Astrocyte (in vitro differentiated cells and primary cell): Measurements from ENCODE around the gene BDNF. TPM values are rescaled to one million over a fixed set of nuclear protein-coding genes. Genes with fewer than 3 reads are reported as not detected.

ENCODE experiments used
- DNase-seq: peaks from one replicate; pipeline ENCODE4 v3.0.0-alpha.2; 2010; ENCODE audit warnings: low read depth
- FAIRE-seq: peaks from 2 replicates; lab custom pipeline; 2011; peaks lifted over from hg19 to GRCh38; lab: Jason Lieb, UNC
- H2AFZ ChIP-seq: 2 replicates; pipeline ENCODE4 v1.6.0; 2012; ENCODE audit warnings: low read depth, low read length, inconsistent platforms
- H3K27ac ChIP-seq: 2 replicates; pipeline ENCODE4 v1.5.1; 2011; ENCODE audit warnings: low read depth, low read length, inconsistent platforms
- H3K27me3 ChIP-seq: 2 replicates; pipeline ENCODE4 v1.6.0; 2011; ENCODE audit warnings: low read length, inconsistent platforms; ENCODE audit not compliant: insufficient read depth
- H3K36me3 ChIP-seq: 2 replicates; pipeline ENCODE4 v1.5.1; 2011; ENCODE audit warnings: low read length, inconsistent platforms; ENCODE audit not compliant: insufficient read depth
- H3K4me1 ChIP-seq: 2 replicates; pipeline ENCODE4 v1.5.1; 2011; ENCODE audit warnings: low read length, inconsistent platforms; ENCODE audit not compliant: insufficient read depth
- H3K4me2 ChIP-seq: 2 replicates; pipeline ENCODE4 v1.6.0; 2012; ENCODE audit warnings: low read length, inconsistent platforms
- H3K4me3 ChIP-seq: 2 replicates; pipeline ENCODE4 v1.5.1; 2011; ENCODE audit warnings: low read depth, mild to moderate bottlenecking, low read length, inconsistent platforms; ENCODE audit not compliant: insufficient read depth
- H3K79me2 ChIP-seq: 2 replicates; pipeline ENCODE4 v1.6.0; 2012; ENCODE audit warnings: mild to moderate bottlenecking, low read length, inconsistent platforms; ENCODE audit not compliant: insufficient read depth
- H3K9ac ChIP-seq: 2 replicates; pipeline ENCODE4 v1.6.0; 2012; ENCODE audit warnings: mild to moderate bottlenecking, low read length, inconsistent platforms
- H3K9me3 ChIP-seq: 2 replicates; pipeline ENCODE4 v1.5.1; 2012; ENCODE audit warnings: low read depth, mild to moderate bottlenecking, low read length, inconsistent platforms; ENCODE audit not compliant: insufficient read depth
- H4K20me1 ChIP-seq: 2 replicates; pipeline ENCODE4 v1.6.0; 2012; ENCODE audit warnings: low read length, inconsistent platforms; ENCODE audit not compliant: insufficient read depth
- H3K27ac Mint-ChIP-seq: one replicate; pipeline ENCODE4 v1.8.0; 2021; ENCODE audit warnings: mild to moderate bottlenecking, mixed read lengths; ENCODE audit not compliant: unreplicated experiment
- H3K27me3 Mint-ChIP-seq: one replicate; pipeline ENCODE4 v1.8.0; 2021; ENCODE audit warnings: low read depth, mixed read lengths; ENCODE audit not compliant: unreplicated experiment
- H3K36me3 Mint-ChIP-seq: one replicate; pipeline ENCODE4 v1.8.0; 2021; ENCODE audit warnings: low read depth, mixed read lengths; ENCODE audit not compliant: unreplicated experiment
- H3K4me1 Mint-ChIP-seq: one replicate; pipeline ENCODE4 v1.8.0; 2021; ENCODE audit warnings: low read depth, mixed read lengths; ENCODE audit not compliant: unreplicated experiment
- H3K4me3 Mint-ChIP-seq: one replicate; pipeline ENCODE4 v1.8.0; 2021; ENCODE audit warnings: mild to moderate bottlenecking, moderate library complexity, mixed read lengths; ENCODE audit not compliant: unreplicated experiment
- H3K9me3 Mint-ChIP-seq: one replicate; pipeline ENCODE4 v1.8.0; 2021; ENCODE audit warnings: mild to moderate bottlenecking, mixed read lengths; ENCODE audit not compliant: unreplicated experiment
- CTCF ChIP-seq: IDR thresholded peaks from 2 replicates; pipeline ENCODE4 v1.5.1; 2011; ENCODE audit warnings: low read depth, mild to moderate bottlenecking, inconsistent platforms, low read length, moderate library complexity; ENCODE audit not compliant: insufficient read depth
- EZH2 ChIP-seq: IDR thresholded peaks from 2 replicates; pipeline ENCODE4 v1.6.1; 2012; ENCODE audit warnings: mild to moderate bottlenecking, low read length, inconsistent platforms; ENCODE audit not compliant: insufficient read depth
- total RNA-seq: library from RNA; stranded (reverse); gene quantifications from 2 replicates; pipeline ENCODE4 v1.2.1, GENCODE V29; 2021

Gene BDNF
- total RNA-seq, 1 donor from 2014 or later: 27.2 TPM

DNA sequence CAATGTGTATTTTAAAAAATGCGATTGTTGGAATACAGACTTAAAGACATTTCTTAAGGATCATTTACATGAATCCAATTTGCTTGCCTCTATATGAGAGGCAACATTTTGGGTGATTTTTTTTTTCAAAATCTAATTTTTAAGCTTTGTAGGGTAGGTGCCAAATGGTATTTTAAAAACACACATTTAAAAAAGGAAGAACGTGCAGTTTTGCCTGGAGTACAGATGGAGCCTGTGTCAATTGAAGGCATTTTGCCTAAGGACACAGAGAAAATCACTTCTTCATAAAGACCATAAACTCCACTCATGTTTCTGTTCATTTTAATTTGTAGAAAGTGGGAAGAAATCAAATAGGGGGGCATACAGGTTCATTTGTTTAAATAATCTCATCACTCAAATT is 91.3 kb downstream of the BDNF start:
- Histone ChIP-seq H3K36me3 (no peaks in the 10 kb centered on the region), H3K9ac (no peak overlapping the region), H3K9me3 (no peaks in the 10 kb centered on the region), H3K4me3 (no peak overlapping the region), H3K79me2 (no peaks in the 10 kb centered on the region), H4K20me1 (no peaks in the 10 kb centered on the region), H3K27ac (no peak overlapping the region), H3K4me1 (no peaks in the 10 kb centered on the region), H2AFZ (no peak overlapping the region), H3K27me3 (no peaks in the 10 kb centered on the region), H3K4me2 (no peak overlapping the region)
- H3K36me3 Mint-ChIP-seq: no peaks in the 10 kb centered on the region
- no peaks in the 10 kb centered on the region for H3K9me3 Mint-ChIP-seq
- no peak overlapping the region for H3K4me3 Mint-ChIP-seq
- no peaks in the 10 kb centered on the region for H3K4me1 Mint-ChIP-seq
- H3K27ac Mint-ChIP-seq: no peak overlapping the region
- H3K27me3 Mint-ChIP-seq: no peaks in the 10 kb centered on the region
- DNase-seq: no peak
- TF ChIP-seq EZH2: no peak
- no peak for TF ChIP-seq CTCF
- FAIRE-seq: no peak

DNA sequence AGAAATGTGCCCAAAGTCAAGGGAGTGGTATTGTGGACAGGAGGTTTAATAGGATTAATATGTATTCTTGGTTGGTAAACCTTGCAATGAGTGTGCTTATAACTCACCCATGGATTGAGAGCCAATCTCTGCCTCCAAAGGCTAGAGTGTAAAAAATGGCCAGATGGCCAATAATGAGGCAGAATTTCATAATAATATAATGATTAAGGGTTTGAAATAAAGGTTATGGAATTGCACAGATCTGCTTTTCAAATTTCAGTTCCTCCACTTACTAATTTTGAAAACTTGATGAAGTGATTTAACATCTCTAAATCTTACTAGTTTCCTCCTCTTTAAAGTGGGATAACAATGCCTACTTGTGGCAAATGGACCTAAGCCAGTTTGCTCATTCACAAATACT is 94.8 kb downstream of the BDNF start:
- FAIRE-seq: no peak
- no peaks in the 10 kb centered on the region for H3K27me3 Mint-ChIP-seq
- H3K36me3 Mint-ChIP-seq: no peaks in the 10 kb centered on the region

More for the DNA sequence above, 94.8 kb downstream of the BDNF start:
- H3K9ac ChIP-seq: no peak overlapping the region
- TF ChIP-seq EZH2 (no peak), CTCF (no peak)
- Mint-ChIP-seq H3K9me3 (no peaks in the 10 kb centered on the region), H3K4me3 (no peak overlapping the region), H3K27ac (no peak overlapping the region), H3K4me1 (no peaks in the 10 kb centered on the region)
- H3K4me1 ChIP-seq: no peaks in the 10 kb centered on the region
- no peak overlapping the region for H3K4me2 ChIP-seq
- H3K27me3 ChIP-seq: no peaks in the 10 kb centered on the region
- no peak overlapping the region for H2AFZ ChIP-seq
- no peaks in the 10 kb centered on the region for H3K36me3 ChIP-seq
- H3K79me2 ChIP-seq: no peaks in the 10 kb centered on the region
- no peak for DNase-seq
- no peak overlapping the region for H3K4me3 ChIP-seq
- no peaks in the 10 kb centered on the region for H3K9me3 ChIP-seq
- no peaks in the 10 kb centered on the region for H4K20me1 ChIP-seq
- H3K27ac ChIP-seq: no peak overlapping the region

Other genes with a start within 250 kb of the BDNF start
- 50.0 and 54.6 TPM in 2 replicates for gene LGR4, start 227.7 kb downstream of the BDNF start, total RNA-seq
- 34.7 and 38.7 TPM in 2 replicates for gene LIN7C, start 193.7 kb downstream of the BDNF start, total RNA-seq